IMR-90 (cell line): ENCODE results near the gene FRAS1. TPM values are rescaled to one million over a fixed set of nuclear protein-coding genes. Genes with fewer than 3 reads are reported as not detected.

Experiments
- ATAC-seq: fragments of 200-7000 bp; cut with Tn5 transposase; 2 replicates; pipeline ENCODE4 v1.9.1; 2020; ENCODE audit warnings: low read depth, mild to moderate bottlenecking, moderate library complexity
- BruUV-seq: library from RNA; stranded (reverse); fragments of 400-500 nt; replicated peaks from 2 replicates; lab custom pipeline; 2021; lab: Mats Ljungman, UMichigan
- CTCF ChIA-PET: fragments of 300-600 bp; formaldehyde crosslinking; extraction: SDS; loops from one replicate; lab custom pipeline; 2021; ENCODE audit warnings: antibody characterized with exemption; lab: Yijun Ruan, JAX
- POLR2A ChIA-PET: fragments of 300-600 bp; sonication (Branson Sonifier 250); formaldehyde crosslinking; loops from one replicate; lab custom pipeline; 2022; ENCODE audit warnings: antibody characterized with exemption; ENCODE audit not compliant: unreplicated experiment; lab: Charles Lee
- DNase-seq: peaks from one replicate; pipeline ENCODE4 v3.0.0; 2013
- H2AFZ ChIP-seq: replicated peaks from 2 replicates; pipeline ENCODE3; 2013; ENCODE audit warnings: low read length, mild to moderate bottlenecking; ENCODE audit not compliant: poor library complexity
- H2AK5ac ChIP-seq: 2 replicates; pipeline ENCODE4 v1.6.1; 2013; ENCODE audit warnings: low read depth, low read length, inconsistent platforms
- H2AK9ac ChIP-seq: replicated peaks from 2 replicates; pipeline ENCODE3; 2013; ENCODE audit warnings: mild to moderate bottlenecking, low read depth, low read length, moderate library complexity; ENCODE audit not compliant: poor library complexity
- H2BK120ac ChIP-seq: 2 replicates; pipeline ENCODE4 v1.6.1; 2013; ENCODE audit warnings: low read depth, low read length, inconsistent platforms
- H2BK15ac ChIP-seq: 3 replicates; pipeline ENCODE4 v1.6.1; 2013; ENCODE audit warnings: low read depth, low read length, inconsistent platforms
- H2BK20ac ChIP-seq: 2 replicates; pipeline ENCODE4 v1.6.1; 2013; ENCODE audit warnings: low read depth, mild to moderate bottlenecking, inconsistent platforms, low read length, moderate library complexity
- H2BK5ac ChIP-seq: 2 replicates; pipeline ENCODE4 v1.6.1; 2013; ENCODE audit warnings: mild to moderate bottlenecking, low read depth, low read length, inconsistent platforms; ENCODE audit not compliant: poor library complexity, severe bottlenecking
- H3K14ac ChIP-seq: replicated peaks from 2 replicates; pipeline ENCODE4 v1.6.1; 2013; ENCODE audit warnings: low read depth, low read length, inconsistent platforms
- H3K18ac ChIP-seq: 2 replicates; pipeline ENCODE4 v1.6.1; 2013; ENCODE audit warnings: low read depth, low read length, control low read depth
- H3K23ac ChIP-seq: 2 replicates; pipeline ENCODE4 v1.6.1; 2013; ENCODE audit warnings: low read depth, low read length, inconsistent platforms
- H3K27ac ChIP-seq: 2 replicates; pipeline ENCODE4 v1.5.1; 2013; ENCODE audit warnings: mild to moderate bottlenecking, control low read depth, low read length; ENCODE audit not compliant: insufficient read depth
- H3K27me3 ChIP-seq: 2 replicates; pipeline ENCODE4 v1.6.1; 2013; ENCODE audit warnings: low read length; ENCODE audit not compliant: control insufficient read depth, insufficient read depth
- H3K36me3 ChIP-seq: 2 replicates; pipeline ENCODE4 v1.6.1; 2013; ENCODE audit warnings: low read length, mixed read lengths; ENCODE audit not compliant: control insufficient read depth, insufficient read depth
- H3K4ac ChIP-seq: 2 replicates; pipeline ENCODE4 v1.6.1; 2013; ENCODE audit warnings: low read depth, low read length, inconsistent platforms
- H3K4me1 ChIP-seq: 2 replicates; pipeline ENCODE4 v1.6.1; 2013; ENCODE audit warnings: low read length, mixed read lengths; ENCODE audit not compliant: control insufficient read depth, insufficient read depth
- H3K4me2 ChIP-seq: 2 replicates; pipeline ENCODE4 v1.6.1; 2013; ENCODE audit warnings: low read depth, mild to moderate bottlenecking, control low read depth, low read length, moderate library complexity
- H3K4me3 ChIP-seq: 2 replicates; pipeline ENCODE4 v1.5.1; 2013; ENCODE audit warnings: low read depth, mild to moderate bottlenecking, control low read depth, low read length, moderate library complexity; ENCODE audit not compliant: insufficient read depth
- H3K56ac ChIP-seq: 2 replicates; pipeline ENCODE4 v1.6.1; 2013; ENCODE audit warnings: low read length, inconsistent platforms; ENCODE audit not compliant: insufficient read depth; ENCODE audit errors: extremely low read depth
- H3K79me1 ChIP-seq, 2 experiments: 2 replicates each; pipeline ENCODE4 v1.6.1; 2013; ENCODE audit warnings: low read length in 2 of 2, inconsistent platforms in 1 of 2, low read depth in 1 of 2
- H3K9ac ChIP-seq: 2 replicates; pipeline ENCODE4 v1.6.1; 2013; ENCODE audit warnings: low read depth, low read length, control low read depth
- H3K9me1 ChIP-seq: 2 replicates; pipeline ENCODE4 v1.6.1; 2013; ENCODE audit warnings: low read length, inconsistent platforms; ENCODE audit not compliant: insufficient read depth
- H3K9me3 ChIP-seq: 2 replicates; pipeline ENCODE4 v1.6.1; 2013; ENCODE audit warnings: low read length; ENCODE audit not compliant: control insufficient read depth, insufficient read depth
- H4K20me1 ChIP-seq: 2 replicates; pipeline ENCODE4 v1.6.1; 2013; ENCODE audit warnings: low read length, inconsistent platforms; ENCODE audit not compliant: insufficient read depth
- H4K5ac ChIP-seq: 2 replicates; pipeline ENCODE4 v1.6.1; 2013; ENCODE audit warnings: mild to moderate bottlenecking, low read depth, low read length, control low read depth
- H4K8ac ChIP-seq, 2 experiments: 2 replicates each; pipeline ENCODE4 v1.6.1; 2013; ENCODE audit warnings: low read depth in 2 of 2, low read length in 2 of 2, control low read depth in 1 of 2, inconsistent platforms in 1 of 2
- H4K91ac ChIP-seq: 2 replicates; pipeline ENCODE4 v1.6.1; 2013; ENCODE audit warnings: low read depth, low read length, inconsistent platforms; ENCODE audit not compliant: insufficient read depth
- CEBPB ChIP-seq: IDR thresholded peaks from 2 replicates; pipeline ENCODE4 v1.6.1; 2012; ENCODE audit warnings: low read depth, low read length, improper control_type of control experiment
- RAD21 ChIP-seq: IDR thresholded peaks from 2 replicates; pipeline ENCODE4 v1.6.1; 2012; ENCODE audit warnings: low read length, improper control_type of control experiment
- WGBS, 2 experiments: methylation state at CpG; one replicate each; pipeline versions ENCODE4 v1.1.5 to v1.1.7; 2013; ENCODE audit warnings: missing lambda C conversion rate in 2 of 2; ENCODE audit not compliant: insufficient read length in 1 of 2; ENCODE audit errors: extremely low coverage in 2 of 2; 5-methylcytosine and 5-hydroxymethylcytosine counted together
- dilution Hi-C: fragments of 300-500 bp; cut with HindIII; formaldehyde crosslinking; loops from one replicate; pipeline ENCODE4 v1.14.3; 2018; ENCODE audit warnings: low sequenced_read_pairs; ENCODE audit not compliant: unreplicated experiment
- in situ Hi-C: fragments of 300-500 bp; cut with MboI; formaldehyde crosslinking; loops from 3 replicates; pipeline ENCODE4 v1.14.3; 2019; ENCODE audit warnings: low sequenced_read_pairs, inconsistent platforms, mixed read lengths
- intact Hi-C: fragments of 100-400 bp; cut with micrococcal nuclease; formaldehyde crosslinking; loops from 2 replicates; pipeline ENCODE4 v1.10.0; 2022
- polyA plus RNA-seq, 3 experiments: library from polyadenylated mRNA; depleted of rRNA; stranded (reverse); fragments of >200 nt; gene quantifications; 2 replicates each; pipeline ENCODE4 v1.2.3, GENCODE V29; 2012; ENCODE audit warnings: low replicate concordance in 1 of 3
- total RNA-seq: library from RNA; depleted of rRNA; stranded (reverse); fragments of >200 nt; gene quantifications from 2 replicates; pipeline ENCODE4 v1.2.3, GENCODE V29; 2012

FRAS1 gene
- total and polyA plus RNA-seq, 2 of the 4 experiments (the other 2 are of a cell fraction) = under 0.01 to 0.03 TPM

DNA sequence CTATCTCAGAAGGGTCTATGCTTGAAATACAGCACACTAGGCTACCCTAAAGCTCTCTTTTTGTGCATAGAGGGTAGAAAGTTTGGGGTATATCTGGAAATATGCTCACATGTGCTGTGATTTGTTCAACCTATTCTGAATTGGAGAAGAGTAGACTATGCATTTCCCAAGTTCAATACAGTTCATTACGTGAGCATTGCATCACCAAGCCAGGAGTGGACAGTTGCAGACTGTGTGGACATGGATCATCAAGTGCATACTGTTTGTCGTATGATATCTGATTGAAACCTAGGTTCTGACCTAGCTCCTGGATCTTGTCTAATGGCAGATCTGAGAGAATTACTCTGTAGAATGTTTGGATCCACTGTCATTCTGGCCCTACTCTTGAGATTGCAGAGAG is 161.1 kb downstream of the FRAS1 start:
- H3K4me2 ChIP-seq = no peak overlapping the region
- H3K4me3 ChIP-seq = no peak overlapping the region
- no peak overlapping the region for H2BK5ac ChIP-seq
- no peaks in the 10 kb centered on the region for H4K20me1 ChIP-seq
- ATAC-seq (no peak), DNase-seq (no peak)
- in situ Hi-C loops (no loop called here), intact Hi-C loops (no loop called here), dilution Hi-C loops (no loop called here)
- no peak overlapping the region for H3K23ac ChIP-seq
- no peak overlapping the region for H3K14ac ChIP-seq
- no peaks in the 10 kb centered on the region for H3K9me1 ChIP-seq
- H2BK15ac ChIP-seq = no peak overlapping the region
- H4K8ac ChIP-seq = no peak overlapping the region
- H3K36me3 ChIP-seq = no peaks in the 10 kb centered on the region
- no CpG with 5 or more reads among the region's 2 CpGs for WGBS, 2 experiments
- no peaks in the 10 kb centered on the region for H3K9me3 ChIP-seq
- ChIA-PET CTCF (interaction anchor here (1.0 kb wide), 1 partner anchor 251 kb away, joined by 3 read pairs; no protein-coding TSS in a partner anchor), POLR2A (no interaction called here)
- H2BK120ac ChIP-seq = no peak overlapping the region
- TF ChIP-seq RAD21 (no peak), CEBPB (0 out of 2 replicates have a peak, but pooled peaks have one; percentile 3)
- H2BK20ac ChIP-seq = no peak overlapping the region
- no peaks in the 10 kb centered on the region for H3K79me1 ChIP-seq
- no peaks in the 10 kb centered on the region for H3K4me1 ChIP-seq
- H3K27me3 ChIP-seq = no peaks in the 10 kb centered on the region
- no peak overlapping the region for H2AFZ ChIP-seq
- H2AK9ac ChIP-seq = no peak overlapping the region
- no peak overlapping the region for H3K56ac ChIP-seq
- BruUV-seq = no TSS peak
- no peak overlapping the region for H3K27ac ChIP-seq
- no peak overlapping the region for H3K18ac ChIP-seq
- H4K5ac ChIP-seq = no peak overlapping the region
- no peak overlapping the region for H4K91ac ChIP-seq
- H3K4ac ChIP-seq = no peak overlapping the region
- H3K9ac ChIP-seq = no peak overlapping the region
- H2AK5ac ChIP-seq = no peak overlapping the region
